ENCODE data around the gene TMC8. TPM values are rescaled to one million over a fixed set of nuclear protein-coding genes. Genes with fewer than 3 reads are reported as not detected.
A peak's percentile ranks its signal among the peaks of the same experiment; 100 is the strongest.

TMC8 gene
- total and polyA plus RNA-seq, 2 donors from 2014 or later = 1.0 to 35.9 TPM

GRCh38 chr17:78116411-78116810 lies 14.2 kb upstream of the TMC8 start:
- intact Hi-C loops (cut with DNase I) = loop anchor here (10.0 kb wide), 2 partner anchors 58 to 128 kb away; no protein-coding TSS in a partner anchor
- DNase-seq = no peak
- H3K27ac ChIP-seq (ENCODE audit: low read depth in 2 of 2, low read length in 2 of 2) = no peak overlapping the region
- no peak overlapping the region for H3K9ac ChIP-seq (ENCODE audit: low read length in 3 of 3)
- no peak for FAIRE-seq
- peaks cover 0 to 2% (median 0%) of the 10 kb centered on the region in 3 donors for H3K4me1 ChIP-seq (ENCODE audit: control insufficient read depth in 2 of 3, insufficient read depth in 2 of 3, low read depth in 1 of 3, low read length in 3 of 3)
- H3K9me3 ChIP-seq (ENCODE audit: control insufficient read depth in 2 of 3, insufficient read depth in 1 of 3, low read length in 3 of 3) = no peaks in the 10 kb centered on the region
- H3K27me3 ChIP-seq (ENCODE audit: control insufficient read depth, insufficient read depth, low read length) = no peaks in the 10 kb centered on the region
- TF ChIP-seq CTCF (IDR thresholded peaks at IDR 0.05; ENCODE audit: borderline replicate concordance, extremely low read depth, insufficient read depth) = no peak
- no peak overlapping the region for H3K4me3 ChIP-seq (ENCODE audit: low read length in 3 of 3)
- no peaks in the 10 kb centered on the region for H3K36me3 ChIP-seq (ENCODE audit: control insufficient read depth in 2 of 3, insufficient read depth in 3 of 3, low read length in 3 of 3)

- H3K4me3 ChIP-seq (ENCODE audit: low read length in 3 of 3) = no peak overlapping the region
Measured at GRCh38 chr17:78117027-78117981, 13.3 kb upstream of the TMC8 start.

GRCh38 chr17:78118801-78119241 lies 11.8 kb upstream of the TMC8 start:
- DNase-seq = peak in 1 of 5 donors; percentile 80
- no peaks in the 10 kb centered on the region for H3K9me3 ChIP-seq (ENCODE audit: control insufficient read depth in 2 of 3, insufficient read depth in 1 of 3, low read length in 3 of 3)
- no peak overlapping the region for H3K4me3 ChIP-seq (ENCODE audit: low read length in 3 of 3)
- no peaks in the 10 kb centered on the region for H3K4me1 ChIP-seq (ENCODE audit: control insufficient read depth in 2 of 3, insufficient read depth in 2 of 3, low read depth in 1 of 3, low read length in 3 of 3)
- peaks cover 0 to 5% (median 0%) of the 10 kb centered on the region in 3 donors for H3K36me3 ChIP-seq (ENCODE audit: control insufficient read depth in 2 of 3, insufficient read depth in 3 of 3, low read length in 3 of 3)
- H3K27me3 ChIP-seq (ENCODE audit: control insufficient read depth, insufficient read depth, low read length) = no peaks in the 10 kb centered on the region
- no peak for FAIRE-seq
- no peak overlapping the region for H3K9ac ChIP-seq (ENCODE audit: low read length in 3 of 3)
- H3K27ac ChIP-seq (ENCODE audit: low read depth in 2 of 2, low read length in 2 of 2) = no peak overlapping the region
- no peak for TF ChIP-seq CTCF (IDR thresholded peaks at IDR 0.05; ENCODE audit: borderline replicate concordance, extremely low read depth, insufficient read depth)
- intact Hi-C loops (cut with DNase I) = loop anchor here (10.0 kb wide), 2 partner anchors 56 to 126 kb away; no protein-coding TSS in a partner anchor

More at GRCh38 chr17:78117027-78117981, 13.3 kb upstream of the TMC8 start:
- H3K36me3 ChIP-seq (ENCODE audit: control insufficient read depth in 2 of 3, insufficient read depth in 3 of 3, low read length in 3 of 3) = no peaks in the 10 kb centered on the region
- intact Hi-C loops (cut with DNase I) = loop anchor here (10.0 kb wide), 2 partner anchors 57 to 127 kb away; no protein-coding TSS in a partner anchor
- no peaks in the 10 kb centered on the region for H3K9me3 ChIP-seq (ENCODE audit: control insufficient read depth in 2 of 3, insufficient read depth in 1 of 3, low read length in 3 of 3)
- DNase-seq (peak in 2 of 5 donors; percentile 30 to 76), FAIRE-seq (no peak)
- TF ChIP-seq CTCF (IDR thresholded peaks at IDR 0.05; ENCODE audit: borderline replicate concordance, extremely low read depth, insufficient read depth) = peak; percentile 39
- no peak overlapping the region for H3K27ac ChIP-seq (ENCODE audit: low read depth in 2 of 2, low read length in 2 of 2)
- peaks cover 0 to 2% (median 0%) of the 10 kb centered on the region in 3 donors for H3K4me1 ChIP-seq (ENCODE audit: control insufficient read depth in 2 of 3, insufficient read depth in 2 of 3, low read depth in 1 of 3, low read length in 3 of 3)
- H3K9ac ChIP-seq (ENCODE audit: low read length in 3 of 3) = no peak overlapping the region
- no peaks in the 10 kb centered on the region for H3K27me3 ChIP-seq (ENCODE audit: control insufficient read depth, insufficient read depth, low read length)

All from kidney (tissue), 14 donors.